IMR-90 (cell line): ENCODE measurements around the gene GSTK1. TPM values are rescaled to one million over a fixed set of nuclear protein-coding genes. Genes with fewer than 3 reads are reported as not detected.

Experiments
- ATAC-seq: fragments of 200-7000 bp; cut with Tn5 transposase; 2 replicates; pipeline ENCODE4 v1.9.1; 2020; ENCODE audit warnings: low read depth, mild to moderate bottlenecking, moderate library complexity
- BruUV-seq: library from RNA; stranded (reverse); fragments of 400-500 nt; replicated peaks from 2 replicates; lab custom pipeline; 2021; lab: Mats Ljungman, UMichigan
- CTCF ChIA-PET: fragments of 300-600 bp; formaldehyde crosslinking; extraction: SDS; loops from one replicate; lab custom pipeline; 2021; ENCODE audit warnings: antibody characterized with exemption; lab: Yijun Ruan, JAX
- POLR2A ChIA-PET: fragments of 300-600 bp; sonication (Branson Sonifier 250); formaldehyde crosslinking; loops from one replicate; lab custom pipeline; 2022; ENCODE audit warnings: antibody characterized with exemption; ENCODE audit not compliant: unreplicated experiment; lab: Charles Lee
- DNase-seq: peaks from one replicate; pipeline ENCODE4 v3.0.0; 2013
- H2AFZ ChIP-seq: replicated peaks from 2 replicates; pipeline ENCODE3; 2013; ENCODE audit warnings: low read length, mild to moderate bottlenecking; ENCODE audit not compliant: poor library complexity
- H2AK5ac ChIP-seq: 2 replicates; pipeline ENCODE4 v1.6.1; 2013; ENCODE audit warnings: low read depth, low read length, inconsistent platforms
- H2AK9ac ChIP-seq: replicated peaks from 2 replicates; pipeline ENCODE3; 2013; ENCODE audit warnings: mild to moderate bottlenecking, low read depth, low read length, moderate library complexity; ENCODE audit not compliant: poor library complexity
- H2BK120ac ChIP-seq: 2 replicates; pipeline ENCODE4 v1.6.1; 2013; ENCODE audit warnings: low read depth, low read length, inconsistent platforms
- H2BK15ac ChIP-seq: 3 replicates; pipeline ENCODE4 v1.6.1; 2013; ENCODE audit warnings: low read depth, low read length, inconsistent platforms
- H2BK20ac ChIP-seq: 2 replicates; pipeline ENCODE4 v1.6.1; 2013; ENCODE audit warnings: low read depth, mild to moderate bottlenecking, inconsistent platforms, low read length, moderate library complexity
- H2BK5ac ChIP-seq: 2 replicates; pipeline ENCODE4 v1.6.1; 2013; ENCODE audit warnings: mild to moderate bottlenecking, low read depth, low read length, inconsistent platforms; ENCODE audit not compliant: poor library complexity, severe bottlenecking
- H3K14ac ChIP-seq: replicated peaks from 2 replicates; pipeline ENCODE4 v1.6.1; 2013; ENCODE audit warnings: low read depth, low read length, inconsistent platforms
- H3K18ac ChIP-seq: 2 replicates; pipeline ENCODE4 v1.6.1; 2013; ENCODE audit warnings: low read depth, low read length, control low read depth
- H3K23ac ChIP-seq: 2 replicates; pipeline ENCODE4 v1.6.1; 2013; ENCODE audit warnings: low read depth, low read length, inconsistent platforms
- H3K27ac ChIP-seq: 2 replicates; pipeline ENCODE4 v1.5.1; 2013; ENCODE audit warnings: mild to moderate bottlenecking, control low read depth, low read length; ENCODE audit not compliant: insufficient read depth
- H3K27me3 ChIP-seq: 2 replicates; pipeline ENCODE4 v1.6.1; 2013; ENCODE audit warnings: low read length; ENCODE audit not compliant: control insufficient read depth, insufficient read depth
- H3K36me3 ChIP-seq: 2 replicates; pipeline ENCODE4 v1.6.1; 2013; ENCODE audit warnings: low read length, mixed read lengths; ENCODE audit not compliant: control insufficient read depth, insufficient read depth
- H3K4ac ChIP-seq: 2 replicates; pipeline ENCODE4 v1.6.1; 2013; ENCODE audit warnings: low read depth, low read length, inconsistent platforms
- H3K4me1 ChIP-seq: 2 replicates; pipeline ENCODE4 v1.6.1; 2013; ENCODE audit warnings: low read length, mixed read lengths; ENCODE audit not compliant: control insufficient read depth, insufficient read depth
- H3K4me2 ChIP-seq: 2 replicates; pipeline ENCODE4 v1.6.1; 2013; ENCODE audit warnings: low read depth, mild to moderate bottlenecking, control low read depth, low read length, moderate library complexity
- H3K4me3 ChIP-seq: 2 replicates; pipeline ENCODE4 v1.5.1; 2013; ENCODE audit warnings: low read depth, mild to moderate bottlenecking, control low read depth, low read length, moderate library complexity; ENCODE audit not compliant: insufficient read depth
- H3K56ac ChIP-seq: 2 replicates; pipeline ENCODE4 v1.6.1; 2013; ENCODE audit warnings: low read length, inconsistent platforms; ENCODE audit not compliant: insufficient read depth; ENCODE audit errors: extremely low read depth
- H3K79me1 ChIP-seq, 2 experiments: 2 replicates each; pipeline ENCODE4 v1.6.1; 2013; ENCODE audit warnings: low read length in 2 of 2, inconsistent platforms in 1 of 2, low read depth in 1 of 2
- H3K9ac ChIP-seq: 2 replicates; pipeline ENCODE4 v1.6.1; 2013; ENCODE audit warnings: low read depth, low read length, control low read depth
- H3K9me1 ChIP-seq: 2 replicates; pipeline ENCODE4 v1.6.1; 2013; ENCODE audit warnings: low read length, inconsistent platforms; ENCODE audit not compliant: insufficient read depth
- H3K9me3 ChIP-seq: 2 replicates; pipeline ENCODE4 v1.6.1; 2013; ENCODE audit warnings: low read length; ENCODE audit not compliant: control insufficient read depth, insufficient read depth
- H4K20me1 ChIP-seq: 2 replicates; pipeline ENCODE4 v1.6.1; 2013; ENCODE audit warnings: low read length, inconsistent platforms; ENCODE audit not compliant: insufficient read depth
- H4K5ac ChIP-seq: 2 replicates; pipeline ENCODE4 v1.6.1; 2013; ENCODE audit warnings: mild to moderate bottlenecking, low read depth, low read length, control low read depth
- H4K8ac ChIP-seq, 2 experiments: 2 replicates each; pipeline ENCODE4 v1.6.1; 2013; ENCODE audit warnings: low read depth in 2 of 2, low read length in 2 of 2, control low read depth in 1 of 2, inconsistent platforms in 1 of 2
- H4K91ac ChIP-seq: 2 replicates; pipeline ENCODE4 v1.6.1; 2013; ENCODE audit warnings: low read depth, low read length, inconsistent platforms; ENCODE audit not compliant: insufficient read depth
- CEBPB ChIP-seq: IDR thresholded peaks from 2 replicates; pipeline ENCODE4 v1.6.1; 2012; ENCODE audit warnings: low read depth, low read length, improper control_type of control experiment
- FOS ChIP-seq: fragments of 150-350 bp; IDR thresholded peaks from 2 replicates; pipeline ENCODE4 v1.6.1; 2016; ENCODE audit warnings: low read depth, low read length
- MAFK ChIP-seq: IDR thresholded peaks from 2 replicates; pipeline ENCODE4 v1.6.1; 2012; ENCODE audit warnings: low read depth, low read length, improper control_type of control experiment
- MXI1 ChIP-seq: IDR thresholded peaks from 2 replicates; pipeline ENCODE4 v1.6.1; 2012; ENCODE audit warnings: low read depth, mild to moderate bottlenecking, low read length, moderate library complexity, borderline replicate concordance
- NFE2L2 ChIP-seq: fragments of 150-350 bp; IDR thresholded peaks from 2 replicates; pipeline ENCODE4 v1.6.1; 2016; ENCODE audit warnings: low read depth, mild to moderate bottlenecking, low read length
- RCOR1 ChIP-seq: IDR thresholded peaks from 2 replicates; pipeline ENCODE4 v1.6.1; 2012; ENCODE audit warnings: mild to moderate bottlenecking, low read length, improper control_type of control experiment; ENCODE audit not compliant: insufficient replicate concordance
- SMC3 ChIP-seq: fragments of 150-350 bp; IDR thresholded peaks from 2 replicates; pipeline ENCODE4 v1.6.1; 2016; ENCODE audit warnings: low read depth, mild to moderate bottlenecking, antibody characterized with exemption, low read length, moderate library complexity
- WGBS, 2 experiments: methylation state at CpG; one replicate each; pipeline versions ENCODE4 v1.1.5 to v1.1.7; 2013; ENCODE audit warnings: missing lambda C conversion rate in 2 of 2; ENCODE audit not compliant: insufficient read length in 1 of 2; ENCODE audit errors: extremely low coverage in 2 of 2; 5-methylcytosine and 5-hydroxymethylcytosine counted together
- dilution Hi-C: fragments of 300-500 bp; cut with HindIII; formaldehyde crosslinking; loops from one replicate; pipeline ENCODE4 v1.14.3; 2018; ENCODE audit warnings: low sequenced_read_pairs; ENCODE audit not compliant: unreplicated experiment
- in situ Hi-C: fragments of 300-500 bp; cut with MboI; formaldehyde crosslinking; loops from 3 replicates; pipeline ENCODE4 v1.14.3; 2019; ENCODE audit warnings: low sequenced_read_pairs, inconsistent platforms, mixed read lengths
- intact Hi-C: fragments of 100-400 bp; cut with micrococcal nuclease; formaldehyde crosslinking; loops from 2 replicates; pipeline ENCODE4 v1.10.0; 2022
- polyA plus RNA-seq, 3 experiments: library from polyadenylated mRNA; depleted of rRNA; stranded (reverse); fragments of >200 nt; gene quantifications; 2 replicates each; pipeline ENCODE4 v1.2.3, GENCODE V29; 2012; ENCODE audit warnings: low replicate concordance in 1 of 3
- total RNA-seq: library from RNA; depleted of rRNA; stranded (reverse); fragments of >200 nt; gene quantifications from 2 replicates; pipeline ENCODE4 v1.2.3, GENCODE V29; 2012

GSTK1 gene
- total and polyA plus RNA-seq, 2 of the 4 experiments (the other 2 are of a cell fraction), result 64.9 to 111 TPM

DNA sequence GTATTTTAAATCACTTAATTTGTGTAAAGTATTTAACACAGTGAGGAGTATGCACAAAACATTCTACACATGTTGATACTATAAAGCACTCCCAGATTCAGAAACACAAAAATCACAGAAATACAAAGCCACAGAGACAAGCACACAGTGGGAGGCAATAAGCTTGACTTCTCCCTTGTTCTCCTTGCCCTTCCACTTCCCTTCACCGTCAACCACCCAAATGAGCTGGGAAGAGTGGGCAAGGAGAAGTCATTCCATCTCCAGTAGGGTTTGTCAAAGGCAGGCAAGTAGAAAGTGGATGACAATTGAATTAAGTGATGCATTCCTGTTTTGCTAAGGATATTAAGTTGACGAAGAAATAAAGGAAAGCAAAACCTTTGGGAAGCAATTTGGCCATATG is 17.3 kb downstream of the GSTK1 start:
- no peak overlapping the region for H4K91ac ChIP-seq
- no peaks in the 10 kb centered on the region for H3K36me3 ChIP-seq
- H3K27ac ChIP-seq, result no peak overlapping the region
- ChIA-PET CTCF (interaction anchor here (0.9 kb wide), 1 partner anchor 19 kb away, joined by 3 read pairs; no protein-coding TSS in a partner anchor), POLR2A (no interaction called here)
- no peak overlapping the region for H3K9ac ChIP-seq
- no peaks in the 10 kb centered on the region for H3K9me3 ChIP-seq
- H3K56ac ChIP-seq, result no peak overlapping the region
- H3K4me3 ChIP-seq, result no peak overlapping the region
- H2BK15ac ChIP-seq, result no peak overlapping the region
- H3K27me3 ChIP-seq, result no peaks in the 10 kb centered on the region
- intact Hi-C loops (no loop called here), dilution Hi-C loops (no loop called here), in situ Hi-C loops (no loop called here)
- no peak overlapping the region for H2AK5ac ChIP-seq
- TF ChIP-seq FOS (no peak), CEBPB (no peak), SMC3 (no peak), NFE2L2 (no peak), MAFK (no peak), MXI1 (no peak), RCOR1 (no peak)
- no peaks in the 10 kb centered on the region for H3K4me1 ChIP-seq
- no peak overlapping the region for H3K18ac ChIP-seq
- H2BK120ac ChIP-seq, result no peak overlapping the region
- H2AK9ac ChIP-seq, result no peak overlapping the region
- H2BK5ac ChIP-seq, result no peak overlapping the region
- WGBS, 2 experiments, result no CpG with 5 or more reads among the region's 2 CpGs
- no peak overlapping the region for H2BK20ac ChIP-seq
- BruUV-seq, result no TSS peak
- no peaks in the 10 kb centered on the region for H3K9me1 ChIP-seq
- H3K23ac ChIP-seq, result no peak overlapping the region
- H4K5ac ChIP-seq, result no peak overlapping the region
- no peaks in the 10 kb centered on the region for H4K20me1 ChIP-seq
- no peak overlapping the region for H2AFZ ChIP-seq
- no peaks in the 10 kb centered on the region for H3K79me1 ChIP-seq
- DNase-seq (no peak), ATAC-seq (no peak)
- H3K4ac ChIP-seq, result no peak overlapping the region
- no peak overlapping the region for H3K4me2 ChIP-seq
- no peak overlapping the region for H4K8ac ChIP-seq
- H3K14ac ChIP-seq, result no peak overlapping the region
